ENCODE data around the gene HTN3. TPM values are rescaled to one million over a fixed set of nuclear protein-coding genes. Genes with fewer than 3 reads are reported as not detected.
"Not testable (repeated sequence)": the region's sequence is repeated elsewhere in the genome, so short reads cannot be mapped to it uniquely, and the experiment has no call there.

HTN3 gene
- total RNA-seq, 1 experiment from 2014 or later = not detected

DNA sequence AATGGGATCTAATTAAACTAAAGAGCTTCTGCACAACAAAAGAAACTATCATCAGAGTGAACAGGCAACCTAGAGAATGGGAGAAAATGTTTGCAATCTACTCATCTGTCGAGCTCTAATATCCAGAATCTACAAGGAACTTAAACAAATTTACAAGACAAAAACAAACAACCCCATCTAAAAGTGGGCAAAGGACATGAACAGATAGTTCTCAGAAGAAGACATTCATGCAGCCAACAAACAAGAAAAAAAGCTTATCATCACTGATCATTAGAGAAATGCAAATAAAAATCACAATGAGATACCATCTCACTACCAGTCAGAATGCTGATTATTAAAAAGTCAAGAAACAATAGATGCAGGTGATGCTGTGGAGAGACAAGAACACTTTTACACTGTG lies 28.3 kb downstream of the HTN3 start:
- not testable (repeated sequence) for H3K9me3 ChIP-seq (ENCODE audit: low read length); H4K20me1 ChIP-seq (ENCODE audit: insufficient read depth, low read depth, low read length); H3K4me3 ChIP-seq (ENCODE audit: low read length); H3K4me1 ChIP-seq (ENCODE audit: low read length); H3K36me3 ChIP-seq (ENCODE audit: insufficient read depth, low read length); H3K79me2 ChIP-seq (ENCODE audit: low read length); H3K4me2 ChIP-seq (ENCODE audit: low read depth, low read length, poor library complexity, severe bottlenecking); DNase-seq; H2AFZ ChIP-seq (ENCODE audit: low read length); H3K27ac ChIP-seq (ENCODE audit: low read length); H3K9me2 ChIP-seq (replicated peaks; ENCODE audit: insufficient read depth, low read length); H3K27me3 ChIP-seq (ENCODE audit: low read length); H3K9ac ChIP-seq (ENCODE audit: low read length)

DNA sequence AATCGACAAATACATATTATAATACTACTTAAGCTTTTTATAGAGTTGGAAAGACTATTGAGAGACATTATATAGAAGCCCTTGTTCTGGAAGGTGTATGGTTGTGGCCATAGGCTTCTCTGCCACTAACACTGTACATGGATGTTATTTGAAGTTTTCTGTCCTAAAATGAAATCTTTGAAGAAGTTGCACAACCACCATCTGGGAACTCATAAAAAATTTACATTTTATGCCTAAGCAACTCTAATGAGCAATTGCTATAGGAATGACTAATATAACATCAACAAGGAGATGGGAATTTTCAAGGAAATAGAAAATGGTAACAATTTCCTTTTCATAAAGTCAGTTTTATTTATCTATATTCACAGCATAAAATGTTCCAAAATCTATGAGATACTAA lies 29.4 kb downstream of the HTN3 start:
- Histone ChIP-seq H3K9ac (ENCODE audit: low read length) (no peak overlapping the region), H3K36me3 (ENCODE audit: insufficient read depth, low read length) (no peaks in the 10 kb centered on the region), H3K4me3 (ENCODE audit: low read length) (no peak overlapping the region), H3K9me2 (replicated peaks; ENCODE audit: insufficient read depth, low read length) (no peaks in the 10 kb centered on the region), H3K27me3 (ENCODE audit: low read length) (no peaks in the 10 kb centered on the region), H3K27ac (ENCODE audit: low read length) (no peak overlapping the region), H4K20me1 (ENCODE audit: insufficient read depth, low read depth, low read length) (no peaks in the 10 kb centered on the region), H3K79me2 (ENCODE audit: low read length) (no peaks in the 10 kb centered on the region), H3K4me1 (ENCODE audit: low read length) (no peaks in the 10 kb centered on the region), H3K9me3 (ENCODE audit: low read length) (no peaks in the 10 kb centered on the region), H3K4me2 (ENCODE audit: low read depth, low read length, poor library complexity, severe bottlenecking) (no peak overlapping the region), H2AFZ (ENCODE audit: low read length) (no peak overlapping the region)
- DNase-seq = no peak

DNA sequence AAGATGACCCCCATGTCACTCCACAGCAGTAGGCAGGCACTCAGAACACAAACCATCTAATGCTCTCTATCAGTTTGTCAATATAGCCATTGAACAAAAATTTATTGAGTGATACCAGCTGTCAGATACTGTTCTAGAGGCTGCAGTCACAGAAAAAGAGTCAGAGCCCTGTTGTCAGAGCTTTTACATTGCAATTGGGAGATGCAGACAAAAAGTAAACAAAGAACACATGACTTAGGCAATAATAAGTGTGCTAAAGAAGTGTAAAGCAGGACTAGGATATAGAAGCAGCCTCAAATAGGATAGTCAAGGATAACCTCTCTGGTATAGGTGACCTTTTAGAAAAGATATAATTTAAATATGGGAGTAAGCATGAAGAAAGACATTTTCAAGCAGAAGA lies 30.9 kb downstream of the HTN3 start:
- Histone ChIP-seq H3K4me2 (ENCODE audit: low read depth, low read length, poor library complexity, severe bottlenecking) (no peak overlapping the region), H3K4me1 (ENCODE audit: low read length) (no peaks in the 10 kb centered on the region), H3K27me3 (ENCODE audit: low read length) (no peaks in the 10 kb centered on the region), H3K9me3 (ENCODE audit: low read length) (no peaks in the 10 kb centered on the region), H4K20me1 (ENCODE audit: insufficient read depth, low read depth, low read length) (no peaks in the 10 kb centered on the region), H3K36me3 (ENCODE audit: insufficient read depth, low read length) (no peaks in the 10 kb centered on the region), H3K9ac (ENCODE audit: low read length) (no peak overlapping the region), H3K9me2 (replicated peaks; ENCODE audit: insufficient read depth, low read length) (no peaks in the 10 kb centered on the region), H3K4me3 (ENCODE audit: low read length) (no peak overlapping the region), H3K27ac (ENCODE audit: low read length) (no peak overlapping the region), H2AFZ (ENCODE audit: low read length) (no peak overlapping the region), H3K79me2 (ENCODE audit: low read length) (no peaks in the 10 kb centered on the region)
- no peak for DNase-seq

DNA sequence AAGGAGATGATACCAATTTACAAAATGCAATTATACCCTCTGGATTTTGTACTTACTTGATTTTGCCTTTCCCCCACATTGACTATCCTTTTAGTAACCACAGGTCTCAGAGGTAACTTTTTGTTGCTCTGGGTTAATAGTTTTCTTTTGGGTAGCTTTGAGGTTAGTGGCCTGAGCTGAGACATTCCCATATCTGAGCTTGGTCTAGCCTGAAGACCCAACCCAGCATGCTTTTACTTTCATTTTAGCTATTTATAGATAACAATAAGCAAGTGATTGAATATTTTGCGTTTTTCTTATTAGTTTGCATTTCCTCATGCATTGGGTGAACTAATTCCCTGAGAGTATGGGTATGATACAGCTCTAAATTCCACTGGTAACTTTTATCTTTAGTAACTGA lies 33.7 kb downstream of the HTN3 start:
- no peaks in the 10 kb centered on the region for H3K79me2 ChIP-seq (ENCODE audit: low read length)
- H4K20me1 ChIP-seq (ENCODE audit: insufficient read depth, low read depth, low read length) = no peaks in the 10 kb centered on the region
- no peaks in the 10 kb centered on the region for H3K9me3 ChIP-seq (ENCODE audit: low read length)
- no peak overlapping the region for H2AFZ ChIP-seq (ENCODE audit: low read length)
- no peak overlapping the region for H3K4me2 ChIP-seq (ENCODE audit: low read depth, low read length, poor library complexity, severe bottlenecking)
- no peak overlapping the region for H3K4me3 ChIP-seq (ENCODE audit: low read length)
- H3K36me3 ChIP-seq (ENCODE audit: insufficient read depth, low read length) = no peaks in the 10 kb centered on the region
- H3K9ac ChIP-seq (ENCODE audit: low read length) = no peak overlapping the region
- no peaks in the 10 kb centered on the region for H3K4me1 ChIP-seq (ENCODE audit: low read length)
- H3K9me2 ChIP-seq (replicated peaks; ENCODE audit: insufficient read depth, low read length) = no peaks in the 10 kb centered on the region
- no peaks in the 10 kb centered on the region for H3K27me3 ChIP-seq (ENCODE audit: low read length)
- no peak overlapping the region for H3K27ac ChIP-seq (ENCODE audit: low read length)
- no peak for DNase-seq

DNA sequence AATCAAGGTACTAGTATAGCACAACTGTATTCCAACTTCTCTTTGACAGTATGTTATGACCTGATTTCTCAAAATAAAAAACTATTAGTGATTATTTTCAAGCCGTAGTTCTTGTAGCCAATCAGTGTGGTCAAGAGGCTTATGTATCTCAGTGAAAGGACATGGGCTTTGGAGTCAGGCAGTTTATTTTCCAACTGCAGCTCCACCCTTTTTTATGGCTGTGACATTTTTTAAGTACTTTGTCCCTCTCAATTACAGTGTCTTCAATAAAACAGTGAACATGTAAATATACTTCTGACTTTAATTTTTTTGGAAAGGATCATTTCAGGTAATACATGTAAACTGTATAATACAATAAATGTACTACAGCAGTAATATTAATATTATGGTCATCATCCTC lies 51.9 kb downstream of the HTN3 start:
- Histone ChIP-seq H3K27ac (ENCODE audit: low read length) (no peak overlapping the region), H3K27me3 (ENCODE audit: low read length) (no peaks in the 10 kb centered on the region), H2AFZ (ENCODE audit: low read length) (no peak overlapping the region), H3K4me3 (ENCODE audit: low read length) (no peak overlapping the region), H4K20me1 (ENCODE audit: insufficient read depth, low read depth, low read length) (no peaks in the 10 kb centered on the region), H3K9me3 (ENCODE audit: low read length) (no peaks in the 10 kb centered on the region), H3K4me2 (ENCODE audit: low read depth, low read length, poor library complexity, severe bottlenecking) (no peak overlapping the region), H3K9me2 (replicated peaks; ENCODE audit: insufficient read depth, low read length) (no peaks in the 10 kb centered on the region), H3K9ac (ENCODE audit: low read length) (no peak overlapping the region), H3K4me1 (ENCODE audit: low read length) (no peaks in the 10 kb centered on the region), H3K79me2 (ENCODE audit: low read length) (no peaks in the 10 kb centered on the region), H3K36me3 (ENCODE audit: insufficient read depth, low read length) (no peaks in the 10 kb centered on the region)
- no peak for DNase-seq

Other genes with a start within 250 kb of the HTN3 start
- gene SULT1E1, start 168.3 kb upstream of the HTN3 start, total RNA-seq (2014; rRNA removed; shearing (Covaris generic); ENCODE audit: low replicate concordance) = not detected in 2 replicates
- not detected in 2 replicates for gene CSN1S1, start 97.4 kb upstream of the HTN3 start, total RNA-seq (2014; rRNA removed; shearing (Covaris generic); ENCODE audit: low replicate concordance)
- gene CSN2, start 62.7 kb upstream of the HTN3 start, total RNA-seq (2014; rRNA removed; shearing (Covaris generic); ENCODE audit: low replicate concordance) = not detected in 2 replicates
- gene STATH, start 32.5 kb upstream of the HTN3 start, total RNA-seq (2014; rRNA removed; shearing (Covaris generic); ENCODE audit: low replicate concordance) = not detected in 2 replicates
- gene HTN1, start 22.0 kb downstream of the HTN3 start, total RNA-seq (2014; rRNA removed; shearing (Covaris generic); ENCODE audit: low replicate concordance) = not detected in 2 replicates
- not detected in 2 replicates for gene PRR27, start 125.8 kb downstream of the HTN3 start, total RNA-seq (2014; rRNA removed; shearing (Covaris generic); ENCODE audit: low replicate concordance)
- not detected in 2 replicates for gene ODAM, start 167.3 kb downstream of the HTN3 start, total RNA-seq (2014; rRNA removed; shearing (Covaris generic); ENCODE audit: low replicate concordance)
- gene FDCSP, start 197.7 kb downstream of the HTN3 start, total RNA-seq (2014; rRNA removed; shearing (Covaris generic); ENCODE audit: low replicate concordance) = not detected in 2 replicates
- gene CSN3, start 214.1 kb downstream of the HTN3 start, total RNA-seq (2014; rRNA removed; shearing (Covaris generic); ENCODE audit: low replicate concordance) = not detected in 2 replicates

Measured in Karpas-422 (cell line).